ENCODE data around the gene UBE2QL1.

DNA sequence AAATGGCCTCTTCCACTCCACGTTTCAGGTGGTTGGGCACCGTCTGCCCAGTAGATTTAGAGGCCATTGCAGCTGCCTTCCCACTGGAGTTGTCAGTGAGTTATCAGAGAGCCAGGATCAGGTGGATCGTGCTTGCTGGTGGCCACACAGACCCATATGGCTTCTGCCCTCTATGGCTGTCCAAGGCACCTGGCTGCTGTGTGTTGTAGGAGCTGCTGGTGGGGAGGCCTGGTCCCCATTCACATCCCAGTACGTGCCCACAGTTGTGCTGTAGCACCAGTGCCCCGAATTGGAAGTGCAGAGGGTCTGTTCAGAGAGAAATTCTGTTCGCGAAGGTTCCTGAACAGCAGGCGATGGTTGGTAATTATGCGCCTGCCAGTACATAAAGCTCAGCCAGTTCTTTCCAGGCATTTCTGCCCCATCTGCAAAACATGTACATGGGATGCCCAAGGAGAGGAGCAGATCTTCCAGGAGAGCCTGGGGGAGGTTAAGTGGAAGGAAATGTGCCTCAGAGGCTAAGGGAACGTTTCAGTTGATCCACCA, 41.1 kb downstream of the UBE2QL1 start:
- TF ChIP-seq CHD2 (IDR thresholded peaks at IDR 0.05; ENCODE audit: low read length, partially characterized antibody) (no peak), KDM1A (IDR thresholded peaks at IDR 0.05; ENCODE audit: low read depth) (no peak), CTCF (IDR thresholded peaks at IDR 0.05) (no peak), POLR2A (IDR thresholded peaks at IDR 0.05; ENCODE audit: low read length) (no peak), RAD21 (conservative IDR thresholded peaks at IDR 0.05 in 1 of 2, IDR thresholded peaks at IDR 0.05 in 1 of 2) (no peak), EP300 (IDR thresholded peaks at IDR 0.05) (no peak), MYC (IDR thresholded peaks at IDR 0.05; ENCODE audit: borderline replicate concordance, low read length) (no peak), JUNB (IDR thresholded peaks at IDR 0.05) (no peak), SMC3 (IDR thresholded peaks at IDR 0.05) (no peak)
